Measurements from ENCODE around the gene FAM171A1. TPM values are rescaled to one million over a fixed set of nuclear protein-coding genes. Genes with fewer than 3 reads are reported as not detected.

The FAM171A1 gene
- total RNA-seq, 1 experiment from 2014 or later = 46.5 TPM

DNA sequence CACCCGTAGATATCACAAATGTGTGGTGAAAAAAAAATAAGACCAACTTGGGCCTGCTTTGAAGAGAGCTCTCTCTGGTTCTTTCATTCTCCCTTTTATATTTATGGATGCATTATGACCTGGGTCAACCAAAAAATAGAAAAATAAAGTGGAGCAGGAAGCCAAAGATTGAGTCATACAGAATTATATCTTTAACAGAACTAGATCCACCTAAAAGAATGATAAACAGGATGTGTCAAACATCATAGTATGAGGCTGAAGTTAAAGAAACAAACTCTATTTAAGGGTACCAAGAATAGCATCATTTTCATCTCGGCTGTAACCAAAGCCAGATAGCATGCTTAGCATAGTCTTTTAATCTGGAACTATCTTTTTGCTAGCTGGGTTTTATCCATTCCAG is 173.8 kb downstream of the FAM171A1 start:
- Histone ChIP-seq H3K4me1 (ENCODE audit: insufficient read depth, low read length, poor library complexity, severe bottlenecking) (peaks cover 19% of the 10 kb centered on the region), H3K4me3 (ENCODE audit: low read depth, low read length, poor library complexity, severe bottlenecking) (no peak overlapping the region), H3K27me3 (replicated peaks; ENCODE audit: insufficient read depth, low read depth, low read length, poor library complexity) (no peaks in the 10 kb centered on the region), H3K9me3 (ENCODE audit: low read depth, low read length, poor library complexity, severe bottlenecking) (no peaks in the 10 kb centered on the region), H3K36me3 (ENCODE audit: insufficient read depth, low read length, poor library complexity, severe bottlenecking) (no peaks in the 10 kb centered on the region), H3K27ac (ENCODE audit: low read depth, low read length, poor library complexity, severe bottlenecking) (no peak overlapping the region)
- CTCF ChIA-PET = interaction anchor here (0.6 kb wide), 1 partner anchor 174 kb away, joined by 8 read pairs; the partner anchor contains the start of gene FAM171A1
- intact Hi-C loops (cut with micrococcal nuclease; ENCODE audit: unreplicated experiment) = no loop called here
- POLR2A ChIA-PET (ENCODE audit: low non-redundant PET) = interaction anchor here (0.6 kb wide), 1 partner anchor 9 kb away, joined by 3 read pairs; no protein-coding TSS in a partner anchor
- no peak for DNase-seq (ENCODE audit: low spot score)
- TF ChIP-seq, protein P1, sequence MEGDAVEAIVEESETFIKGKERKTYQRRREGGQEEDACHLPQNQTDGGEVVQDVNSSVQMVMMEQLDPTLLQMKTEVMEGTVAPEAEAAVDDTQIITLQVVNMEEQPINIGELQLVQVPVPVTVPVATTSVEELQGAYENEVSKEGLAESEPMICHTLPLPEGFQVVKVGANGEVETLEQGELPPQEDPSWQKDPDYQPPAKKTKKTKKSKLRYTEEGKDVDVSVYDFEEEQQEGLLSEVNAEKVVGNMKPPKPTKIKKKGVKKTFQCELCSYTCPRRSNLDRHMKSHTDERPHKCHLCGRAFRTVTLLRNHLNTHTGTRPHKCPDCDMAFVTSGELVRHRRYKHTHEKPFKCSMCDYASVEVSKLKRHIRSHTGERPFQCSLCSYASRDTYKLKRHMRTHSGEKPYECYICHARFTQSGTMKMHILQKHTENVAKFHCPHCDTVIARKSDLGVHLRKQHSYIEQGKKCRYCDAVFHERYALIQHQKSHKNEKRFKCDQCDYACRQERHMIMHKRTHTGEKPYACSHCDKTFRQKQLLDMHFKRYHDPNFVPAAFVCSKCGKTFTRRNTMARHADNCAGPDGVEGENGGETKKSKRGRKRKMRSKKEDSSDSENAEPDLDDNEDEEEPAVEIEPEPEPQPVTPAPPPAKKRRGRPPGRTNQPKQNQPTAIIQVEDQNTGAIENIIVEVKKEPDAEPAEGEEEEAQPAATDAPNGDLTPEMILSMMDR (conservative IDR thresholded peaks at IDR 0.05; ENCODE audit: low read depth, low read length) = no peak
- TF ChIP-seq EZH2 (IDR thresholded peaks at IDR 0.05; ENCODE audit: borderline replicate concordance, low read depth, low read length, poor library complexity, severe bottlenecking) = no peak
- BruUV-seq (replicated peaks) = no TSS peak

DNA sequence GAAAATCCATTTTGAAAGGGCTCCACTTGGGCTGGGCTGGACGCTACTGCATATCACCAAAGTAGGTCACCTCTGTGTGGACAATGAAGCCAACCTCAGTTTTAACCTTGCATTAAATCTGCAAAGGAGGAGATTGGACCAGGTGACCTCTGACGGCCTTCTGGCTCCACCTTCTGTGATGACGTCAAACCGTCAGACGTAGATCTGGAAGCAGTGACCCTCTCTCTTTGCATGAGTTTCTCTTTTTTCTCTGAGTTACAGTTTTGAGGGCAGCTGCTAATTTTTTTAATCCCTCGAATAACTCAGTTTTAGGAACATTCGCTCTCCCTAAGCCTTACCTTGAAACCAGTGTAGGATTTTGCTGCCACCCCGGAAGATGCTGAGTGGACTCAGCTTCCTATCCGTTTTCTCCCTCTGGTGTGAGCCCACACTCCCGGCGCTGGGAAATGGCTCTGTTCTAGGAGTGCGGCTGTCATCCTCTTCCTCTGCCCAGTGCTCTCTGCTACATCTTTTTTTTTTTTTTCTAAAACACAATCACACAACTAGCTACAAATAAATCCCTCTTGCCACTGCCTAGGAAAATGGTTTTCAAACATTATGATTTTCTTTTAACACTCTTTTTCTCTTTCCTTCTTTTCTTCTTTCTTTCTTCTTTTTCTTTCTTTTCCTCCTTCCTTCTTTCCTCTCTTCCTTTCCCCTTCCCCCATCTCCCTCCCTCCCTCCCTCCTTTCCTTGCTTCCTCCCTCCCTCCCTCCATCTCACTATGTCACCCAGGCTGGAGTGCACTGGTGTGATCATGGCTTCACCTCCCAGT is 174.9 kb downstream of the FAM171A1 start:
- H3K4me3 ChIP-seq (ENCODE audit: low read depth, low read length, poor library complexity, severe bottlenecking) = no peak overlapping the region
- ChIA-PET CTCF (no interaction called here), POLR2A (ENCODE audit: low non-redundant PET) (interaction anchor here (0.6 kb wide), 1 partner anchor 91 kb away, joined by 12 read pairs; no protein-coding TSS in a partner anchor)
- no peaks in the 10 kb centered on the region for H3K9me3 ChIP-seq (ENCODE audit: low read depth, low read length, poor library complexity, severe bottlenecking)
- no peaks in the 10 kb centered on the region for H3K36me3 ChIP-seq (ENCODE audit: insufficient read depth, low read length, poor library complexity, severe bottlenecking)
- intact Hi-C loops (cut with micrococcal nuclease; ENCODE audit: unreplicated experiment) = no loop called here
- no peaks in the 10 kb centered on the region for H3K27me3 ChIP-seq (replicated peaks; ENCODE audit: insufficient read depth, low read depth, low read length, poor library complexity)
- TF ChIP-seq EZH2 (IDR thresholded peaks at IDR 0.05; ENCODE audit: borderline replicate concordance, low read depth, low read length, poor library complexity, severe bottlenecking) = no peak
- TF ChIP-seq, protein P1 (conservative IDR thresholded peaks at IDR 0.05; ENCODE audit: low read depth, low read length) = no peak
- H3K27ac ChIP-seq (ENCODE audit: low read depth, low read length, poor library complexity, severe bottlenecking) = no peak overlapping the region
- H3K4me1 ChIP-seq (ENCODE audit: insufficient read depth, low read length, poor library complexity, severe bottlenecking) = peaks cover 15% of the 10 kb centered on the region
- BruUV-seq (replicated peaks) = no TSS peak
- peak; percentile 42 for DNase-seq (ENCODE audit: low spot score)

DNA sequence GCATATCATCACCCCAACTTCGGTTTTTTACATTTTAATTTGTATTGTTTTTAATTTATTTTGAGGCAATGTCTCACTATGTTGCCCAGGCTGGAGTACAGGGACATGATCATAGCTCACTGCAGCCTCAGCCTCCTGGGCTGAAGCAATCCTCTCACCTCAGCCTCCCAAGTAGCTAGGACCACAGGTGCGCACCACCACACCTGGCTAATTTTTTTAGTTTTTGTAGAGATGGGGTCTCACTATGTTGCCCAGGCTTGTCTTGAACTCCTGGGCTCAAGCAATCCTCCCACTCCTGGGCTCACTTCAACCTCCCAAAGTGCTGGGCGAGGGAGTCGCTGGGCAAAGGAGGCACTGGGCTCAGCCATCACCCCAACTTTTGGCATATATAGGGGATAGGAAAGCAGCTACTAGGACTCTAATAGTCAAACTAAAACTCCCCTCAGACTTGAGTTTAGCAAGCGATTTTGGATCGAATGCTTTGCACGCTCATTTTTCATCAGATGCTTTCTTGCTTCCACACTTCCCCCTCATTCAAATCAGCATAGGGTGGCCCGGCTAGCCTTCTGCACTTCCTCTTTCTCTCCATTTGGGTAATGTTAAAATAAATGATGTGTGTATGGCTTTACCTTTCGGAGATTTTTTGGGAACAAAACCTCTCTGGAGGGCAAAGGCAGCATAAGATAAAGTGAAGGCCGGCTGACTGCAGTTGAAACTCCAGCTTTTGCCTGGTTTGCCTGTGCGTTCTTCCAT is 181.8 kb downstream of the FAM171A1 start:
- POLR2A ChIA-PET (ENCODE audit: low non-redundant PET) = interaction anchor here (0.5 kb wide), 1 partner anchor 49 kb away, joined by 3 read pairs; no protein-coding TSS in a partner anchor

More for the DNA sequence above, 181.8 kb downstream of the FAM171A1 start:
- TF ChIP-seq EZH2 (IDR thresholded peaks at IDR 0.05; ENCODE audit: borderline replicate concordance, low read depth, low read length, poor library complexity, severe bottlenecking) = no peak
- TF ChIP-seq, protein P1 (conservative IDR thresholded peaks at IDR 0.05; ENCODE audit: low read depth, low read length) = no peak
- intact Hi-C loops (cut with micrococcal nuclease; ENCODE audit: unreplicated experiment) = no loop called here
- H3K4me3 ChIP-seq (ENCODE audit: low read depth, low read length, poor library complexity, severe bottlenecking) = no peak overlapping the region
- CTCF ChIA-PET = no interaction called here
- no peak overlapping the region for H3K27ac ChIP-seq (ENCODE audit: low read depth, low read length, poor library complexity, severe bottlenecking)
- H3K36me3 ChIP-seq (ENCODE audit: insufficient read depth, low read length, poor library complexity, severe bottlenecking) = no peaks in the 10 kb centered on the region
- BruUV-seq (replicated peaks) = no TSS peak
- no peaks in the 10 kb centered on the region for H3K4me1 ChIP-seq (ENCODE audit: insufficient read depth, low read length, poor library complexity, severe bottlenecking)
- no peaks in the 10 kb centered on the region for H3K27me3 ChIP-seq (replicated peaks; ENCODE audit: insufficient read depth, low read depth, low read length, poor library complexity)
- no peak for DNase-seq (ENCODE audit: low spot score)
- H3K9me3 ChIP-seq (ENCODE audit: low read depth, low read length, poor library complexity, severe bottlenecking) = no peaks in the 10 kb centered on the region
